Common myeloid progenitor, CD34-positive (primary cell): ENCODE data around the gene ZNF280A.
A peak's percentile ranks its signal among the peaks of the same experiment; 100 is the strongest.

Source experiments
- CTCF ChIA-PET: fragments of 350-600 bp; sonication (Branson Sonifier 250); formaldehyde crosslinking; loops from one replicate; lab custom pipeline; 2021; ENCODE audit warnings: antibody characterized with exemption; lab: Charles Lee
- POLR2A ChIA-PET: fragments of 350-600 bp; sonication (Branson Sonifier 250); formaldehyde crosslinking; loops from one replicate; lab custom pipeline; 2021; ENCODE audit warnings: antibody characterized with exemption; lab: Charles Lee
- DNase-seq, 3 donors: peaks; one replicate each; pipeline versions ENCODE4 v3.0.0 to v3.0.0-alpha.2; 2013
- H3K27ac ChIP-seq, 2 experiments: 1 replicate in 1 of 2; 2 replicates in 1 of 2; pipeline ENCODE4 v1.7.0; 2013; ENCODE audit warnings: inconsistent platforms in 2 of 2, low read length in 2 of 2, mild to moderate bottlenecking in 2 of 2, low read depth in 1 of 2, moderate library complexity in 1 of 2; ENCODE audit not compliant: severe bottlenecking in 2 of 2, insufficient read depth in 1 of 2, poor library complexity in 1 of 2
- H3K27me3 ChIP-seq, 5 experiments: replicated peaks in 2 of 5; 1 replicate in 3 of 5; 2 replicates in 2 of 5; pipeline versions ENCODE4 v1.6.1 to v1.7.0; 2013; ENCODE audit warnings: low read length in 4 of 5, mild to moderate bottlenecking in 2 of 5, moderate library complexity in 2 of 5, inconsistent platforms in 1 of 5; ENCODE audit not compliant: insufficient read depth in 5 of 5, control insufficient read depth in 4 of 5
- H3K36me3 ChIP-seq, 4 experiments: 1 replicate in 2 of 4; 2 replicates in 2 of 4; pipeline versions ENCODE4 v1.6.1 to v1.7.0; 2013; ENCODE audit warnings: low read length in 3 of 4, control low read depth in 1 of 4, mild to moderate bottlenecking in 1 of 4; ENCODE audit not compliant: control insufficient read depth in 4 of 4, insufficient read depth in 4 of 4
- H3K4me1 ChIP-seq, 4 experiments: 1 replicate in 3 of 4; 2 replicates in 1 of 4; pipeline versions ENCODE4 v1.6.1 to v1.7.1; 2013; ENCODE audit warnings: low read length in 3 of 4, mild to moderate bottlenecking in 3 of 4, control low read depth in 1 of 4, inconsistent platforms in 1 of 4, moderate library complexity in 1 of 4; ENCODE audit not compliant: control insufficient read depth in 4 of 4, insufficient read depth in 4 of 4; ENCODE audit errors: control extremely low read depth in 1 of 4
- H3K4me3 ChIP-seq, 7 experiments: 1 replicate in 4 of 7; 2 replicates in 3 of 7; pipeline versions ENCODE4 v1.5.1 to v1.7.0; 2013; ENCODE audit warnings: mild to moderate bottlenecking in 7 of 7, low read length in 6 of 7, moderate library complexity in 6 of 7, inconsistent platforms in 2 of 7, low read depth in 2 of 7, control low read depth in 1 of 7; ENCODE audit not compliant: insufficient read depth in 4 of 7, control insufficient read depth in 1 of 7; ENCODE audit errors: extremely low read depth in 1 of 7
- H3K9me3 ChIP-seq, 5 experiments: 1 replicate in 4 of 5; 2 replicates in 1 of 5; pipeline versions ENCODE4 v1.6.1 to v1.7.1; 2013; ENCODE audit warnings: low read length in 4 of 5, mild to moderate bottlenecking in 2 of 5, inconsistent platforms in 1 of 5, low read depth in 1 of 5, moderate library complexity in 1 of 5; ENCODE audit not compliant: control insufficient read depth in 4 of 5, insufficient read depth in 2 of 5; ENCODE audit errors: control extremely low read depth in 1 of 5
- WGBS: methylation state at CpG from one replicate; pipeline ENCODE4 v1.1.5; 2013; ENCODE audit not compliant: insufficient coverage; 5-methylcytosine and 5-hydroxymethylcytosine counted together

The ZNF280A gene

GRCh38 chr22:22527312-22527711 lies 7.2 kb upstream of the ZNF280A start:
- POLR2A ChIA-PET: no interaction called here
- Histone ChIP-seq H3K36me3 (no peaks in the 10 kb centered on the region), H3K9me3 (no peaks in the 10 kb centered on the region), H3K4me1 (no peaks in the 10 kb centered on the region), H3K27me3 (no peaks in the 10 kb centered on the region), H3K27ac (no peak overlapping the region), H3K4me3 (no peak overlapping the region)
- DNase-seq: no peak
- no CpG with 5 or more reads among the region's 5 CpGs for WGBS
- CTCF ChIA-PET: no interaction called here

- CTCF ChIA-PET: interaction anchor here (1.4 kb wide), 1 partner anchor 18 kb away, joined by 3 read pairs; the partner anchor contains the start of gene ZNF280B
- H3K36me3 ChIP-seq: no peaks in the 10 kb centered on the region
- H3K27ac ChIP-seq: no peak overlapping the region
- POLR2A ChIA-PET: no interaction called here
- no peak overlapping the region for H3K4me3 ChIP-seq
- H3K27me3 ChIP-seq: no peaks in the 10 kb centered on the region
- no peaks in the 10 kb centered on the region for H3K4me1 ChIP-seq
- H3K9me3 ChIP-seq: no peaks in the 10 kb centered on the region
- DNase-seq: no peak
- 100% methylated on average over 1 of the region's 4 CpGs for WGBS
These were observed 6.2 kb upstream of the ZNF280A start for GRCh38 chr22:22526125-22526912.

DNA sequence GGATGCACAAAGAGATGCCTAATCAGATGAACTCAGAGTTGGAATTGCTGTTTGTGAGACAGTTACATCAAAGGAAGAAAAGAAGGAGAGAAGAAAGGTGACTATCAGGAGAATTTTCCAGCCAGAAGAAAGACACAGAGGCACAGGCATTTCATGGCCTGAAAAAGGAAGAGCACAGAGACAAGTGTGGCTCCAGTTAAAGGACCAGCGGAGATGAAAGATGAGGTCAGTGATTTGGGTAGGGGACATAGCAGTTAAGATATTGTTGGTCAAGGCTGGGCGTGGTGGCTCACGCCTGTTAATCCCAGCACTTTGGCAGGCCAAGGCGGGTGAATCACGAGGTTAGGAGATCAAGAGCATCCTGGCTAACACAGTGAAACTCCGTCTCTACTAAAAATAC lies 3.4 kb upstream of the ZNF280A start:
- Histone ChIP-seq H3K9me3 (no peaks in the 10 kb centered on the region), H3K27ac (no peak overlapping the region), H3K36me3 (no peaks in the 10 kb centered on the region), H3K27me3 (no peaks in the 10 kb centered on the region), H3K4me1 (no peaks in the 10 kb centered on the region), H3K4me3 (no peak overlapping the region)
- ChIA-PET CTCF (no interaction called here), POLR2A (no interaction called here)
- DNase-seq: no peak
- 100% methylated on average over 3 of the region's 6 CpGs for WGBS

DNA sequence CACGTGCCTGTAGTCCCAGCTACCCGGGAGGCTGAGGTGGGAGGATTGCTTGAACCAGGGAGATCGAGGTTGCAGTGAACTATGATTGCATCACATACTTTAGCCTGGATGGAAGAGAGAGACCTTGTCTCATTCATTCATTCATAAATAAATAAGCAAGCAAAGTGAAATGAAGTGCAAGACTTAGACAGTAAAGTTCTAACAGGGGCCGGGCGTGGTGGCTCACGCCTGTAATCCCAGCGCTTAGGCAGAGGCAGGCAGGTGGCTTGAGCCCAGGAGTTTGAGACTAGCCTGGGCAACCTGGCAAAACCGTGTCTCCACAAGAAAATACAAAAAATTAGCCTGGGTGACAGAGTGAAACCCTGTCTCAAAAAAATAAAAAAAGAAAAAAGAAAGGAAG lies 1.6 kb upstream of the ZNF280A start:
- ChIA-PET POLR2A (no interaction called here), CTCF (interaction anchor here (1.2 to 1.4 kb wide), 2 partner anchors 9 to 13 kb away, joined by 3 read pairs; no protein-coding TSS in a partner anchor)
- H3K9me3 ChIP-seq: no peaks in the 10 kb centered on the region
- H3K4me3 ChIP-seq: no peak overlapping the region
- H3K27me3 ChIP-seq: peaks cover 0 to 3% (median 1%) of the 10 kb centered on the region in 5 experiments
- no peaks in the 10 kb centered on the region for H3K36me3 ChIP-seq
- no peaks in the 10 kb centered on the region for H3K4me1 ChIP-seq
- DNase-seq: no peak
- no peak overlapping the region for H3K27ac ChIP-seq
- WGBS: 84% methylated on average over 5 of the region's 8 CpGs

- DNase-seq: no peak
- no peaks in the 10 kb centered on the region for H3K4me1 ChIP-seq
- peaks cover 0 to 5% (median 3%) of the 10 kb centered on the region in 5 experiments for H3K27me3 ChIP-seq
- no peaks in the 10 kb centered on the region for H3K36me3 ChIP-seq
- peak overlapping the region in 1 of 2 experiments; percentile 74 for H3K27ac ChIP-seq
- WGBS: 93% methylated on average over 10 of the region's 12 CpGs
- no peaks in the 10 kb centered on the region for H3K9me3 ChIP-seq
- POLR2A ChIA-PET: no interaction called here
- CTCF ChIA-PET: interaction anchor here (0.9 to 1.4 kb wide), 5 partner anchors 8 to 55 kb away, joined by 3 to 4 read pairs (median 3); no protein-coding TSS in a partner anchor
- no peak overlapping the region for H3K4me3 ChIP-seq
These were observed 865 bp upstream of the ZNF280A start for GRCh38 chr22:22520667-22521602.

DNA sequence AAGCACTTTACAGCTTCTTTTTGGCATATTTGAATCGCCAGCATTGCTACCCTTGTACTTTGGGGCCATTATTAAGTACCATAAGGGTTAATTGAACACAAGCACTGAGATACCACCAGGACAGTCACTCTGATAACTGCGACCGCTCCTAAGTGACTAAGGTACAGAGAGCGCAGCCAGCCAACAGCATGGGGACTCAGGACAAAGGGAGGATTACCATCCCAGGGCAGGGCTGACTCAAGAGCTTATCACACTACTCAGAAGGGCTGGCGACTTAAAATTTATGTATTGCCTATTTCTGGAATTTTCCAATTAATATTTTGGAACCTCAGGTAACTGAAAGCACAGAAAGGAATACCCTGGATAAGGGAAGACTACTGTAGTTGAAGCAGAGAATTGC lies 479 bp downstream of the ZNF280A start:
- no peaks in the 10 kb centered on the region for H3K9me3 ChIP-seq
- CTCF ChIA-PET: interaction anchor here (1.0 to 2.8 kb wide), 3 partner anchors 8 to 56 kb away, joined by 3 to 10 read pairs (median 4); partner anchors contain the start of gene ZNF280B
- no peaks in the 10 kb centered on the region for H3K36me3 ChIP-seq
- H3K27me3 ChIP-seq: peaks cover 0 to 12% (median 3%) of the 10 kb centered on the region in 5 experiments
- no peaks in the 10 kb centered on the region for H3K4me1 ChIP-seq
- DNase-seq: no peak
- POLR2A ChIA-PET: interaction anchor here (0.6 kb wide), 1 partner anchor 103 kb away, joined by 3 read pairs; no protein-coding TSS in a partner anchor
- 96% methylated on average over 4 of the region's 5 CpGs for WGBS
- H3K27ac ChIP-seq: peak overlapping the region in 1 of 2 experiments; percentile 74
- H3K4me3 ChIP-seq: no peak overlapping the region
